GM10266 (cell line): ENCODE measurements around the gene GYG1.
A peak's percentile ranks its signal among the peaks of the same experiment; 100 is the strongest.

Experiments used
- DNase-seq: peaks from one replicate; pipeline ENCODE4 v3.0.0; 2012; ENCODE audit errors: extremely low spot score
- TF ChIP-seq, protein P1 (sequence below): IDR thresholded peaks from 2 replicates; pipeline ENCODE4 v1.5.1; 2012; ENCODE audit warnings: mild to moderate bottlenecking, low read depth; ENCODE audit not compliant: control insufficient read depth, insufficient read depth; ENCODE audit errors: missing control alignments

The GYG1 gene

DNA sequence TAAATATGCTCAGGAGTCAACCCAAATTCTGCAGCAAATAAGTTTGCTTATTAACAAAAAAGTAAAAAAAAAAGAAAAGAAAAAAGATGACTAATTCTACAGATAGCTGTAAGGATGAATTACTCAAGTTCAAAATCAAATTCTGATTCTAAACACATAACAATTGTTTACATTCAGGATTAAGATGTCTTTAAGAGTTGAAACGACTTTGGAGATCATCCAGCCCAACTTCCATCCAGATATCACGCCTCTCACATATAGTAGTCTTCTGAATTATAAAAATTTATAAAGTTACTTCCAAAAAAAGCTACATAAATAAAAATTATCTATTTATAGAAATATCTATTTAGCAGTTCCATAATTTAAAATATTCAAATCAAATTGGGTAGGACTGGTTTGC lies 39.8 kb downstream of the GYG1 start:
- TF ChIP-seq, protein P1, sequence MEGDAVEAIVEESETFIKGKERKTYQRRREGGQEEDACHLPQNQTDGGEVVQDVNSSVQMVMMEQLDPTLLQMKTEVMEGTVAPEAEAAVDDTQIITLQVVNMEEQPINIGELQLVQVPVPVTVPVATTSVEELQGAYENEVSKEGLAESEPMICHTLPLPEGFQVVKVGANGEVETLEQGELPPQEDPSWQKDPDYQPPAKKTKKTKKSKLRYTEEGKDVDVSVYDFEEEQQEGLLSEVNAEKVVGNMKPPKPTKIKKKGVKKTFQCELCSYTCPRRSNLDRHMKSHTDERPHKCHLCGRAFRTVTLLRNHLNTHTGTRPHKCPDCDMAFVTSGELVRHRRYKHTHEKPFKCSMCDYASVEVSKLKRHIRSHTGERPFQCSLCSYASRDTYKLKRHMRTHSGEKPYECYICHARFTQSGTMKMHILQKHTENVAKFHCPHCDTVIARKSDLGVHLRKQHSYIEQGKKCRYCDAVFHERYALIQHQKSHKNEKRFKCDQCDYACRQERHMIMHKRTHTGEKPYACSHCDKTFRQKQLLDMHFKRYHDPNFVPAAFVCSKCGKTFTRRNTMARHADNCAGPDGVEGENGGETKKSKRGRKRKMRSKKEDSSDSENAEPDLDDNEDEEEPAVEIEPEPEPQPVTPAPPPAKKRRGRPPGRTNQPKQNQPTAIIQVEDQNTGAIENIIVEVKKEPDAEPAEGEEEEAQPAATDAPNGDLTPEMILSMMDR = no peak
- DNase-seq = no peak

DNA sequence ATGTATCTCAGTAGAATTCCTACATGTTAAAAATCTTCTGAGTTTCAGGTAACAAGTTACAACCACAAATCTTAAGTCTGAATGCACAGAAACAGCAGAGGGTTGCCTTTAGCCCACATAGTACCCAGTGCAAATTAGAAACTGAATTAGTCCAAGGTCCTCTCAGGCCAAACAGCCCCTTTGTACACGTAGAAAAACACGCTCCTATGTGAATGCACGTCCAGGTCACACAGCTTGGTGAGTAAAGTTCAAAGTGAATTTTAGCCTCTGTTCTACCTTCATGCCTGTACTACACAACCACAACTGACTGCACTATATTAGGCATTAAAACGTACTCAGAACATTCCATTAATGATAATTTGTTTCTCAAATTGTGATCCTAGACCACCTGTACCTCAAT lies 46.3 kb downstream of the GYG1 start:
- TF ChIP-seq, protein P1 = no peak
- DNase-seq = no peak

DNA sequence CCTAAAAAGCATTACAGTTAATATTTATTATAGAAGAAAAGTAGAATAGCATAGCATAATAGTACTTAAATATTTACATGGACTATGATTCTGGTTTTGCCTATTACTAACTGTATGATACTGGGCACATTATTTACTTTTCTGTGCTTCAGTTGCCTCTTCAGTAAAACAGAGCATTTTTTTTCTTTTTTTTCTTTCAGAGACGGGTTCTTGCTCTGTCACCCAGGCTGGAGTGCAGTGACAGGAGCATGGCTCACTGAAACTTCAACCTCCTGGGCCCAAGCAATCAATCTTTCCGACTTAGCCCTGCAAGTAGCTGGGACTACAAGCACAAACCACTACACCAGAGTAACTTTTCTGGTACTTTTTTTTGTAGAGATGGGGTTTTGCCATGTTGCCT lies 47.0 kb downstream of the GYG1 start:
- TF ChIP-seq, protein P1 = no peak
- DNase-seq = no peak

DNA sequence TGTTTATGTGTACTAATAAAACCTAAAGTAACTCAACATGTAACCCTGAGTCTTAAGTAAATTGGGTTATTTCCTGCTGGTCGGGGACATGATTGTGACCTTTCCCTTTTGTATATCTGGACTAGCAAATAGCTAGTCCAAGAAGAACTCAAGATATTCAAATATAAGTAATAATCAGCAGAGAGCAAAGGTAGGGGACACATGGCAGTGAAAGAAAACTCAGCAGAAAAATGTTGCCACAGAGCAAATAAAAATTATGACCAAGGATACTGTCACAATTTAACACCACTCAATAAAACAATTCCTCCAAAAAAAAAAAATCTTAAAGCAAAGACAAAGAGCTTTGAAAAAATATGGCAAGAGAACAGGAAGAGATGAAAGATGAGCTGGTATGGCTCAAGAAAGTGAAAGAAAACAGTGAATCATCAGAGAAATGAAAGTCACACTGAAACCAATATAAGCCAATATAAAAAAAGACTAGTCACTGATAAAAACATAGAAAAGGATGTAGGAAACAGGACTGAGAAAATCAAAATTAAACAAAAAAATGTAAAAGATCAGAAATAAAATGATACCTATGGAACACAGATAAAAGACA lies 51.5 kb downstream of the GYG1 start:
- TF ChIP-seq, protein P1 = no peak
- peak; percentile 39 for DNase-seq

DNA sequence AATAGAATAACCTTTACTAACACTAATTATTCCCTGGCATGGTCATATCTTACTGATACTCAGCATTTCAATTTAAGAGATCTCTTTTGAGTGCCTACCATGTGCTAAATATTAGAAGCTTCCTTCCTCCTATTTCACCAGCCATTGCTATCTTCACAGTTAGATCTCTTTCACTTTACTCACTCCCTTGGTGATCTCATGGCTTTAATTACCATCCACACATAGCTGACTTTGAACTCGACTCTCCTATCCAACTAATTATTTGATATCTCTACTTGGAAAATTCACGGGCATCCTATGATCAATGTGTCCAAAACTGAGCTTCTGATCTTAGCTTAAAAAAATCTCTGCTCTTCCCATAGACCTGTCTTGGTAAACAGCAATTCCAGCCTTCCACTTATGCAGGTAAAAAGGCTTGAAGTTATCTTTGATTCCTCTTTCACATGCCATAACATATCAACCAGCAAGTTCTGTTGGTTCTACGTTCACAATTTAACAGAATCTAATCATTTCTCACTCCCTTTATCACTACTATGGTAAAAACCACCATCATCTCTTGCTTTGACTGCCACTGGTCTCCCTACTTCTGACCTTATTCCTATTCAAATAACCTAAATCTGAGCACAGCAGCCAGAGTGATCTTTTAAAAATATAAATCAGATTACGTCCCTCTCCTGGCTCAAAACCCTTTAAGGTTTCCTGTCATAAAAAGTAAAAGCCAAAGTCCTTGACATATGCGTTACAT lies 53.2 kb downstream of the GYG1 start:
- TF ChIP-seq, protein P1 = no peak
- no peak for DNase-seq

DNA sequence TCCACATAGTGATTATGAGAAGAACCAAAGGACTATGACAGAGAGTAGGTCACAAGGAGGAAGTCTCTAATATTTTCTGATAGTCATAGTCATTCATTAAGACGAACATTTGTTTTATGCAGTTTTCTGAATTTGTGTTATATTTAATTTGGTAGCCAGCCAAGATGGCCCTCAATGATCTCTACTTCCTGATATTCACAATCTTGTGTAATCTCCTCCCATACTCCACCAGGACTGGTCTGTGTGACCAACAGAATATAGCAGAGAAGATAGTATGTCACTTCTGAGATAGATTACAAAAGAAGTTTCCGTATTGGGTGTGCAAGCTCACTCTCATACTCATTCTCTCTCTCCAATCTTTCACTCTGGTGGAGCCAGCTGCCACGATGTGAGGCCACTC lies 64.2 kb downstream of the GYG1 start:
- DNase-seq = no peak
- TF ChIP-seq, protein P1 = no peak

DNA sequence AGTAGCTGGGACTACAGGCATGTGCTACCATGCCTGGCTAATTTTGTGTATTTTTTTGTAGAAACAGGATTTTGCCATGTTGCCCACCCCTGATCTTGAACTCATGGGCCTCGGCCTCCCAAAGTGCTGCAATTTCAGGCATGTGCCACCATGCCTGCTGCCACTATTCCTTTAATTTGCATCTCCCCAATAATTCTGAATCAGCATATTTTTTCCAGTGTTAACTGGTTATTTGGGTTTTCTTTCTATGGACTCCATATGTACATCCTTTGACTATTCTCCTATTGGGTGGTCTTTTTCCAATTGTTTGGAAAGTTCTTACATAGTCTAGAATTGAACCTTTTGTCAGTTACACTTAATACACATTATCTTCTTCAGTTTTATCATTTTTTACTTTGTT lies 66.9 kb downstream of the GYG1 start:
- no peak for DNase-seq

More for the DNA sequence above, 66.9 kb downstream of the GYG1 start:
- TF ChIP-seq, protein P1 = no peak
